ENCODE measurements around the gene SPEM1. TPM values are rescaled to one million over a fixed set of nuclear protein-coding genes. Genes with fewer than 3 reads are reported as not detected.

The SPEM1 gene
- total RNA-seq, 4 donors from 2014 or later = not detected

- Histone ChIP-seq H3K4me3 (no peak overlapping the region), H3K36me3 (no peaks in the 10 kb centered on the region), H3K9me3 (no peaks in the 10 kb centered on the region), H3K4me1 (no peaks in the 10 kb centered on the region), H3K27me3 (peaks cover 7% of the 10 kb centered on the region), H3K27ac (no peak overlapping the region)
- 75 to 97% methylated on average over 3 to 6 of the region's 7 CpGs for WGBS, 2 donors (ENCODE audit: low coverage in 1 of 2)
- no peak for ATAC-seq
- TF ChIP-seq CTCF (IDR thresholded peaks at IDR 0.05) (no peak), EP300 (IDR thresholded peaks at IDR 0.05) (no peak), POLR2AphosphoS5 (IDR thresholded peaks at IDR 0.05) (no peak), POLR2A (IDR thresholded peaks at IDR 0.05) (no peak)
Measured at GRCh38 chr17:7427549-7427948, 7.4 kb downstream of the SPEM1 start.

GRCh38 chr17:7428557-7428956, 8.4 kb downstream of the SPEM1 start, which contains the start of gene SPEM3:
TSS of gene SPEM3 (plus strand) at chr17:7428857. CDS start at chr17:7428903, 46 bp downstream.
- Histone ChIP-seq H3K4me1 (no peaks in the 10 kb centered on the region), H3K27me3 (peaks cover 12% of the 10 kb centered on the region), H3K27ac (no peak within 1 kb of the TSS), H3K36me3 (no peaks in the 10 kb centered on the region), H3K4me3 (no peak within 1 kb of the TSS), H3K9me3 (no peaks in the 10 kb centered on the region)
- 61 to 70% methylated on average over 2 to 3 of the region's 5 CpGs for WGBS, 2 donors (ENCODE audit: low coverage in 1 of 2)
- no peak for ATAC-seq
- TF ChIP-seq POLR2AphosphoS5 (IDR thresholded peaks at IDR 0.05) (no peak), EP300 (IDR thresholded peaks at IDR 0.05) (no peak), POLR2A (IDR thresholded peaks at IDR 0.05) (no peak), CTCF (IDR thresholded peaks at IDR 0.05) (no peak)

GRCh38 chr17:7429722-7430121, 9.6 kb downstream of the SPEM1 start:
- Histone ChIP-seq H3K27me3 (peaks cover 24% of the 10 kb centered on the region), H3K9me3 (no peaks in the 10 kb centered on the region), H3K27ac (no peak overlapping the region), H3K36me3 (no peaks in the 10 kb centered on the region), H3K4me1 (peaks cover 0 to 2% (median 0%) of the 10 kb centered on the region in 3 donors), H3K4me3 (no peak overlapping the region)
- TF ChIP-seq POLR2AphosphoS5 (IDR thresholded peaks at IDR 0.05) (no peak), EP300 (IDR thresholded peaks at IDR 0.05) (no peak), POLR2A (IDR thresholded peaks at IDR 0.05) (no peak), CTCF (IDR thresholded peaks at IDR 0.05) (no peak)
- WGBS, 2 donors (ENCODE audit: low coverage in 1 of 2) = 93% methylated on average over 5 of the region's 10 CpGs; no CpG with 5 or more reads in 1 of the 2 donors
- no peak for ATAC-seq

- no peaks in the 10 kb centered on the region for H3K36me3 ChIP-seq
- H3K4me1 ChIP-seq = peaks cover 0 to 17% (median 8%) of the 10 kb centered on the region in 3 donors
- H3K27me3 ChIP-seq = peaks cover 37% of the 10 kb centered on the region
- no peak for TF ChIP-seq EP300 (IDR thresholded peaks at IDR 0.05)
- no peak for TF ChIP-seq CTCF (IDR thresholded peaks at IDR 0.05)
- TF ChIP-seq POLR2AphosphoS5 (IDR thresholded peaks at IDR 0.05) = no peak
- TF ChIP-seq POLR2A (IDR thresholded peaks at IDR 0.05) = no peak
- H3K27ac ChIP-seq = no peak overlapping the region
- H3K9me3 ChIP-seq = no peaks in the 10 kb centered on the region
- no peak for ATAC-seq
- WGBS, 2 donors (ENCODE audit: low coverage in 1 of 2) = 100% methylated on average over 1 of the region's 1 CpG; no CpG with 5 or more reads in 1 of the 2 donors
- no peak overlapping the region for H3K4me3 ChIP-seq
Measured at GRCh38 chr17:7431231-7431630, 11.1 kb downstream of the SPEM1 start.

- TF ChIP-seq POLR2A (IDR thresholded peaks at IDR 0.05) (no peak), EP300 (IDR thresholded peaks at IDR 0.05) (no peak), POLR2AphosphoS5 (IDR thresholded peaks at IDR 0.05) (no peak), CTCF (IDR thresholded peaks at IDR 0.05) (no peak)
- no peak overlapping the region for H3K4me3 ChIP-seq
- H3K36me3 ChIP-seq = no peaks in the 10 kb centered on the region
- WGBS, 2 donors (ENCODE audit: low coverage in 1 of 2) = 100% methylated on average over 2 of the region's 11 CpGs; no CpG with 5 or more reads in 1 of the 2 donors
- ATAC-seq = no peak
- H3K9me3 ChIP-seq = no peaks in the 10 kb centered on the region
- no peak overlapping the region for H3K27ac ChIP-seq
- peaks cover 45% of the 10 kb centered on the region for H3K27me3 ChIP-seq
- H3K4me1 ChIP-seq = peaks cover 2 to 27% (median 19%) of the 10 kb centered on the region in 3 donors
Measured at GRCh38 chr17:7432296-7432695, 12.2 kb downstream of the SPEM1 start.

Measured in gastroesophageal sphincter (tissue), 4 donors.